ENCODE measurements around the gene DNAJC22.

DNAJC22 gene

GRCh38 chr12:49346659-49347310, at the start of gene DNAJC22:
TSS of gene DNAJC22 (plus strand) at chr12:49346888. CDS start at chr12:49348873, 1,985 bp downstream.
- H3K79me2 ChIP-seq (ENCODE audit: insufficient read depth, low read length): no peaks in the 10 kb centered on the region
- H3K27me3 ChIP-seq (ENCODE audit: insufficient read depth, low read length): 0 out of 2 replicates have a peak, but pooled peaks cover 4% of the 10 kb centered on the region
- no peaks in the 10 kb centered on the region for H3K36me3 ChIP-seq (ENCODE audit: insufficient read depth, low read length)
- H3K27ac ChIP-seq (ENCODE audit: low read depth, low read length, poor library complexity, severe bottlenecking): no peak within 1 kb of the TSS
- H3K4me1 ChIP-seq (ENCODE audit: insufficient read depth, low read length, severe bottlenecking): peaks cover 38% of the 10 kb centered on the region
- H3K4me3 ChIP-seq (ENCODE audit: low read depth, low read length, poor library complexity, severe bottlenecking): peak within 1 kb of the TSS; percentile 47
- no peaks in the 10 kb centered on the region for H3K9me3 ChIP-seq (ENCODE audit: low read length)
- TF ChIP-seq CTCF (IDR thresholded peaks at IDR 0.05; ENCODE audit: low read length): no peak
- no peak for TF ChIP-seq EZH2 (IDR thresholded peaks at IDR 0.05; ENCODE audit: borderline replicate concordance, low read length)
- no peaks in the 10 kb centered on the region for H4K20me1 ChIP-seq (ENCODE audit: insufficient read depth, low read length)
- no peak within 1 kb of the TSS for H2AFZ ChIP-seq (ENCODE audit: low read length)
- no peaks in the 10 kb centered on the region for H3K9me2 ChIP-seq (ENCODE audit: low read depth, low read length)
- H3K4me2 ChIP-seq (ENCODE audit: low read length): peak within 1 kb of the TSS; percentile 63
- no peak within 1 kb of the TSS; the same call in 1 of the 2 replicates for H3K9ac ChIP-seq (ENCODE audit: low read length)
- no peaks in the 10 kb centered on the region for H3F3A ChIP-seq (ENCODE audit: insufficient read depth, low read length)

- Histone ChIP-seq H3K27me3 (ENCODE audit: insufficient read depth, low read length) (peaks cover 4% of the 10 kb centered on the region; the same call in 1 of the 2 replicates), H2AFZ (ENCODE audit: low read length) (no peak overlapping the region), H3K4me1 (ENCODE audit: insufficient read depth, low read length, severe bottlenecking) (peaks cover 8% of the 10 kb centered on the region), H3K9me3 (ENCODE audit: low read length) (no peaks in the 10 kb centered on the region), H3K27ac (ENCODE audit: low read depth, low read length, poor library complexity, severe bottlenecking) (no peak overlapping the region), H3K4me3 (ENCODE audit: low read depth, low read length, poor library complexity, severe bottlenecking) (peak overlapping the region; percentile 50), H4K20me1 (ENCODE audit: insufficient read depth, low read length) (no peaks in the 10 kb centered on the region), H3F3A (ENCODE audit: insufficient read depth, low read length) (no peaks in the 10 kb centered on the region), H3K9ac (ENCODE audit: low read length) (no peak overlapping the region), H3K36me3 (ENCODE audit: insufficient read depth, low read length) (no peaks in the 10 kb centered on the region), H3K9me2 (ENCODE audit: low read depth, low read length) (no peaks in the 10 kb centered on the region), H3K4me2 (ENCODE audit: low read length) (peak overlapping the region; percentile 79; the same call in 1 of the 2 replicates), H3K79me2 (ENCODE audit: insufficient read depth, low read length) (no peaks in the 10 kb centered on the region)
- TF ChIP-seq CTCF (IDR thresholded peaks at IDR 0.05; ENCODE audit: low read length) (no peak), EZH2 (IDR thresholded peaks at IDR 0.05; ENCODE audit: borderline replicate concordance, low read length) (no peak)
Observed at GRCh38 chr12:49297695-49298060, 49.0 kb upstream of the DNAJC22 start.

GRCh38 chr12:49298160-49298559, 48.5 kb upstream of the DNAJC22 start:
- H4K20me1 ChIP-seq (ENCODE audit: insufficient read depth, low read length): no peaks in the 10 kb centered on the region
- H2AFZ ChIP-seq (ENCODE audit: low read length): no peak overlapping the region
- no peaks in the 10 kb centered on the region for H3K9me3 ChIP-seq (ENCODE audit: low read length)
- H3K4me1 ChIP-seq (ENCODE audit: insufficient read depth, low read length, severe bottlenecking): peaks cover 8% of the 10 kb centered on the region
- no peaks in the 10 kb centered on the region for H3K36me3 ChIP-seq (ENCODE audit: insufficient read depth, low read length)
- H3K9ac ChIP-seq (ENCODE audit: low read length): no peak overlapping the region
- no peak for TF ChIP-seq EZH2 (IDR thresholded peaks at IDR 0.05; ENCODE audit: borderline replicate concordance, low read length)
- TF ChIP-seq CTCF (IDR thresholded peaks at IDR 0.05; ENCODE audit: low read length): no peak
- no peak overlapping the region for H3K27ac ChIP-seq (ENCODE audit: low read depth, low read length, poor library complexity, severe bottlenecking)
- H3K27me3 ChIP-seq (ENCODE audit: insufficient read depth, low read length): peaks cover 4% of the 10 kb centered on the region; the same call in 1 of the 2 replicates
- H3K79me2 ChIP-seq (ENCODE audit: insufficient read depth, low read length): no peaks in the 10 kb centered on the region
- no peaks in the 10 kb centered on the region for H3F3A ChIP-seq (ENCODE audit: insufficient read depth, low read length)
- no peak overlapping the region for H3K4me2 ChIP-seq (ENCODE audit: low read length)
- no peak overlapping the region for H3K4me3 ChIP-seq (ENCODE audit: low read depth, low read length, poor library complexity, severe bottlenecking)
- H3K9me2 ChIP-seq (ENCODE audit: low read depth, low read length): no peaks in the 10 kb centered on the region

Data from OCI-LY1 (cell line).